Ishikawa (cell line): Measurements from ENCODE around the gene ABCC1.

Source experiments
- CEBPB ChIP-seq: IDR thresholded peaks from 2 replicates; pipeline ENCODE4 v1.6.1; 2012
- EP300 ChIP-seq: IDR thresholded peaks from 2 replicates; pipeline ENCODE4 v1.6.1; 2012; ENCODE audit warnings: borderline replicate concordance
- RAD21 ChIP-seq: IDR thresholded peaks from 2 replicates; pipeline ENCODE4 v1.6.1; 2012; ENCODE audit warnings: low read depth
- REST ChIP-seq: IDR thresholded peaks from 2 replicates; pipeline ENCODE4 v1.6.1; 2012; ENCODE audit warnings: low read depth, mild to moderate bottlenecking
- TAF1 ChIP-seq: IDR thresholded peaks from 2 replicates; pipeline ENCODE4 v1.6.1; 2012; ENCODE audit warnings: low read depth, mild to moderate bottlenecking
- TEAD4 ChIP-seq: IDR thresholded peaks from 2 replicates; pipeline ENCODE4 v1.6.1; 2012

DNA sequence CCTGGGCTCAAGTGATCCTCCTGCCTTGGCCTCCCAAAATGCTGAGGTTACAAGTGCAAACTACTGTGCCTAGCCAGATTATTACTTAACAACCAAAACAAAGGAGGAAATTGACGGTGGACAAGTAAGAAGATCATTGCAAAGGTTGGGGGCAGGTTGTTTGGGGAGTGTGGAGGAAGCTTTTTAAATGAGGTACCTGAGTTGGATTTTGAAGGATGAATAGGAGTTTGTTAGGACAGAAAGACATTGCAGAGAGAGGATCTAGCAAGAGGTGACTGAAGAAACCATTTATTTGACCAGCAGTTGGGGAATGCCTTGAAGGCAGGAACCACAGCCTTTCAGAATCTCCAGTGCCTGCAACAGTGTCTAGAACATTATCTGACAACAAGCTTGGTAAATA, 51.3 kb downstream of the ABCC1 start:
- no peak for TF ChIP-seq REST
- TF ChIP-seq EP300 = no peak
- no peak for TF ChIP-seq CEBPB
- TF ChIP-seq TEAD4 = no peak
- TF ChIP-seq TAF1 = no peak
- no peak for TF ChIP-seq RAD21
